ENCODE data around the gene GNAO1. TPM values are rescaled to one million over a fixed set of nuclear protein-coding genes. Genes with fewer than 3 reads are reported as not detected.

The GNAO1 gene
- polyA plus RNA-seq, 1 donor from 2014 or later, result 31.5 TPM

DNA sequence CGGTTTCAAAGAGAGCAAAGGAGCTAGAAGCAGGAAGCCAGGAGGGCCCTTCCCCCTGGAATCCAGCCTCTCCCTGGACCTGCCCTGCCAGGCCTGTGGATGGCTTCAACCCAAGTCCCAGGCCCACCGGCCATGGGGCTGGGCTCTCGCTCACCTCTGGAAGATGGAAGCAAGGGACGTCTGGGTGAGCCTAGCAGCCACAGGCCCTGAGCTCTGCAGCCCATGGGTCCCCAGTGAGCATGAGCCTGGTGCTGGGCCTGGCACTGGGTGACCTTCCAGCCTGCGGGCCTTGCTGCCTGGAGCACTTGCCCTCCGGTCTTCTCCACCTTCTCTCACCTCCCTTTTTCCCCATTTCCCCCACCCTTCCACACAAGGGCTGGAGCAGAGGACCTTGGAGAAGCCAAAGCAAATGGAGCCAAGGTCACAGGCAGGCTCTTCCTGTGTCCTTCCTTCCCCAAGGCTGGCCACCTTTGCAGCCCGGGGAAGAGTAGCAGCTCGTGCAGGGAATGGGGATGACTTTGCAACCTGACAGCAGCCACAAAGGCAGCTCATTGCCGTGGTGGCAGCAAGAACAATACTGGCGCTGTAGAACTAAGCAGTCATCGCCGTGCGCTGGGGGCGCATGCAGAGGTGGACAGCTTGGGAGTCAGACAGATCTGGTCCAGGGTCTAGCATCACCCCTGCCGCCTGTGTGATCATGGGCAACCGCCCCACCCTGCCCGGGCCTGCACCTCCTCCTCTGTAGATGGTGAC, 147.5 kb downstream of the GNAO1 start:
- H3K4me3 ChIP-seq (ENCODE audit: low read length), result no peak overlapping the region
- H4K20me1 ChIP-seq (ENCODE audit: insufficient read depth), result no peaks in the 10 kb centered on the region
- H3K27me3 ChIP-seq (ENCODE audit: insufficient read depth, low read depth, low read length), result no peaks in the 10 kb centered on the region
- H3K4me2 ChIP-seq (ENCODE audit: low read length), result no peak overlapping the region
- H3K36me3 ChIP-seq (ENCODE audit: insufficient read depth, low read length), result peaks cover 4% of the 10 kb centered on the region
- no peaks in the 10 kb centered on the region for H3F3A ChIP-seq (ENCODE audit: insufficient read depth, low read length, poor library complexity, severe bottlenecking)
- H3K9me3 ChIP-seq (ENCODE audit: low read length), result no peaks in the 10 kb centered on the region
- TF ChIP-seq SMC3 (conservative IDR thresholded peaks at IDR 0.05; ENCODE audit: poor library complexity) (no peak), EP300 (conservative IDR thresholded peaks at IDR 0.05; ENCODE audit: poor library complexity, severe bottlenecking) (no peak), EZH2 (IDR thresholded peaks at IDR 0.05; ENCODE audit: borderline replicate concordance, insufficient read depth, low read length, poor library complexity, severe bottlenecking) (no peak), TAF1 (IDR thresholded peaks at IDR 0.05; ENCODE audit: low read depth) (no peak), POLR2AphosphoS5 (IDR thresholded peaks at IDR 0.05) (no peak), RAD21 (conservative IDR thresholded peaks at IDR 0.05) (no peak), MXI1 (conservative IDR thresholded peaks at IDR 0.05; ENCODE audit: poor library complexity, severe bottlenecking) (no peak)
- TF ChIP-seq, protein P1, sequence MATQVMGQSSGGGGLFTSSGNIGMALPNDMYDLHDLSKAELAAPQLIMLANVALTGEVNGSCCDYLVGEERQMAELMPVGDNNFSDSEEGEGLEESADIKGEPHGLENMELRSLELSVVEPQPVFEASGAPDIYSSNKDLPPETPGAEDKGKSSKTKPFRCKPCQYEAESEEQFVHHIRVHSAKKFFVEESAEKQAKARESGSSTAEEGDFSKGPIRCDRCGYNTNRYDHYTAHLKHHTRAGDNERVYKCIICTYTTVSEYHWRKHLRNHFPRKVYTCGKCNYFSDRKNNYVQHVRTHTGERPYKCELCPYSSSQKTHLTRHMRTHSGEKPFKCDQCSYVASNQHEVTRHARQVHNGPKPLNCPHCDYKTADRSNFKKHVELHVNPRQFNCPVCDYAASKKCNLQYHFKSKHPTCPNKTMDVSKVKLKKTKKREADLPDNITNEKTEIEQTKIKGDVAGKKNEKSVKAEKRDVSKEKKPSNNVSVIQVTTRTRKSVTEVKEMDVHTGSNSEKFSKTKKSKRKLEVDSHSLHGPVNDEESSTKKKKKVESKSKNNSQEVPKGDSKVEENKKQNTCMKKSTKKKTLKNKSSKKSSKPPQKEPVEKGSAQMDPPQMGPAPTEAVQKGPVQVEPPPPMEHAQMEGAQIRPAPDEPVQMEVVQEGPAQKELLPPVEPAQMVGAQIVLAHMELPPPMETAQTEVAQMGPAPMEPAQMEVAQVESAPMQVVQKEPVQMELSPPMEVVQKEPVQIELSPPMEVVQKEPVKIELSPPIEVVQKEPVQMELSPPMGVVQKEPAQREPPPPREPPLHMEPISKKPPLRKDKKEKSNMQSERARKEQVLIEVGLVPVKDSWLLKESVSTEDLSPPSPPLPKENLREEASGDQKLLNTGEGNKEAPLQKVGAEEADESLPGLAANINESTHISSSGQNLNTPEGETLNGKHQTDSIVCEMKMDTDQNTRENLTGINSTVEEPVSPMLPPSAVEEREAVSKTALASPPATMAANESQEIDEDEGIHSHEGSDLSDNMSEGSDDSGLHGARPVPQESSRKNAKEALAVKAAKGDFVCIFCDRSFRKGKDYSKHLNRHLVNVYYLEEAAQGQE (IDR thresholded peaks at IDR 0.05; ENCODE audit: borderline replicate concordance), result no peak
- H3K79me2 ChIP-seq (replicated peaks; ENCODE audit: insufficient read depth, low read length), result no peaks in the 10 kb centered on the region
- H2AFZ ChIP-seq (ENCODE audit: low read depth, low read length), result no peak overlapping the region
- no peak overlapping the region for H3K27ac ChIP-seq (ENCODE audit: low read length)
- no peaks in the 10 kb centered on the region for H3K9me2 ChIP-seq (ENCODE audit: insufficient read depth, low read length)
- H3K9ac ChIP-seq (ENCODE audit: low read length), result no peak overlapping the region

DNA sequence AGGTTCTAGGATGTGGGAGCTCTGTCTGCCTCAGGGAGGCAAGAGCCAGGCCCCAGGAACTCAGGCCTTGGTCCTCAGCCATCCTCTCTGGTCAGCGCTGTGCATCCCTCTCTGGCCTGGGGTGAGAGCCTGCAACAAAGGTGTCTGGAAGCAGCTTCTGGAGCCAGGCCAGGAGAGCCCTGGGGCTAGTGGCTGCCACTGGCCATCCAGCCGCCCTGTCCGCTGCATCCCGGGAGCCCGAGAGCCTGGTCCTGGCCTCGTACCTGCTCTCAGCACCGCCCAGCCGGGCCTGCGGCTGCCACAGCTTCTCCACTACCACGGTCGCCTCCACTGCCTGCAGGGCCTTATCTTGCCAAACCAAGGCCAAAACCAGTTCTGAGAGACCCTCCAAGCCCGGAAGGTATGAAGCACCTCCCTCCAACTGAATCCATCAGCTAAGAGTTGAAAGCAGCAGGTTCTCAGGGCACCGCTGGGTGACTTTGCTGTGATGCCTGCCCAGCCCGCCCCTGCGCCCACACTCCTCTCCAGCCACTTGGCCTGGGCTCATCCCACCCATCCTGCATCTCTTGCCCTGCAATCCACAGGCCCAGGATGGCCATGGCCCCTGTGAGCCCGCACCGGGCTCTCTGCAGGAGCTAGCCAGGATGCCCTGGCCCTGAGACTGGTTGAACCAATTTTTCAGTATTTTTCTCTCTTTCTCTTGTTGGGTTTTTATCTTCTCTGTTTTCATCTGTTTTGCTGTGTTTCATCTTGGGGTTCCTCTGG, 148.3 kb downstream of the GNAO1 start:
- no peak overlapping the region for H2AFZ ChIP-seq (ENCODE audit: low read depth, low read length)
- H3K27ac ChIP-seq (ENCODE audit: low read length), result no peak overlapping the region
- no peak overlapping the region for H3K9ac ChIP-seq (ENCODE audit: low read length)
- H3K36me3 ChIP-seq (ENCODE audit: insufficient read depth, low read length), result peaks cover 8% of the 10 kb centered on the region
- H3K79me2 ChIP-seq (replicated peaks; ENCODE audit: insufficient read depth, low read length), result no peaks in the 10 kb centered on the region
- H4K20me1 ChIP-seq (ENCODE audit: insufficient read depth), result no peaks in the 10 kb centered on the region
- H3K9me2 ChIP-seq (ENCODE audit: insufficient read depth, low read length), result no peaks in the 10 kb centered on the region
- H3K4me3 ChIP-seq (ENCODE audit: low read length), result no peak overlapping the region
- H3F3A ChIP-seq (ENCODE audit: insufficient read depth, low read length, poor library complexity, severe bottlenecking), result no peaks in the 10 kb centered on the region
- no peak overlapping the region for H3K4me2 ChIP-seq (ENCODE audit: low read length)
- no peaks in the 10 kb centered on the region for H3K27me3 ChIP-seq (ENCODE audit: insufficient read depth, low read depth, low read length)
- H3K9me3 ChIP-seq (ENCODE audit: low read length), result no peaks in the 10 kb centered on the region
- TF ChIP-seq EP300 (conservative IDR thresholded peaks at IDR 0.05; ENCODE audit: poor library complexity, severe bottlenecking) (no peak), RAD21 (conservative IDR thresholded peaks at IDR 0.05) (no peak), EZH2 (IDR thresholded peaks at IDR 0.05; ENCODE audit: borderline replicate concordance, insufficient read depth, low read length, poor library complexity, severe bottlenecking) (no peak), TAF1 (IDR thresholded peaks at IDR 0.05; ENCODE audit: low read depth) (no peak), POLR2AphosphoS5 (IDR thresholded peaks at IDR 0.05) (no peak), MXI1 (conservative IDR thresholded peaks at IDR 0.05; ENCODE audit: poor library complexity, severe bottlenecking) (no peak), SMC3 (conservative IDR thresholded peaks at IDR 0.05; ENCODE audit: poor library complexity) (no peak)
- TF ChIP-seq, protein P1 (IDR thresholded peaks at IDR 0.05; ENCODE audit: borderline replicate concordance), result no peak
- TF ChIP-seq, protein P2, sequence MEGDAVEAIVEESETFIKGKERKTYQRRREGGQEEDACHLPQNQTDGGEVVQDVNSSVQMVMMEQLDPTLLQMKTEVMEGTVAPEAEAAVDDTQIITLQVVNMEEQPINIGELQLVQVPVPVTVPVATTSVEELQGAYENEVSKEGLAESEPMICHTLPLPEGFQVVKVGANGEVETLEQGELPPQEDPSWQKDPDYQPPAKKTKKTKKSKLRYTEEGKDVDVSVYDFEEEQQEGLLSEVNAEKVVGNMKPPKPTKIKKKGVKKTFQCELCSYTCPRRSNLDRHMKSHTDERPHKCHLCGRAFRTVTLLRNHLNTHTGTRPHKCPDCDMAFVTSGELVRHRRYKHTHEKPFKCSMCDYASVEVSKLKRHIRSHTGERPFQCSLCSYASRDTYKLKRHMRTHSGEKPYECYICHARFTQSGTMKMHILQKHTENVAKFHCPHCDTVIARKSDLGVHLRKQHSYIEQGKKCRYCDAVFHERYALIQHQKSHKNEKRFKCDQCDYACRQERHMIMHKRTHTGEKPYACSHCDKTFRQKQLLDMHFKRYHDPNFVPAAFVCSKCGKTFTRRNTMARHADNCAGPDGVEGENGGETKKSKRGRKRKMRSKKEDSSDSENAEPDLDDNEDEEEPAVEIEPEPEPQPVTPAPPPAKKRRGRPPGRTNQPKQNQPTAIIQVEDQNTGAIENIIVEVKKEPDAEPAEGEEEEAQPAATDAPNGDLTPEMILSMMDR (IDR thresholded peaks at IDR 0.05; ENCODE audit: poor library complexity, severe bottlenecking), result no peak
